Measurements from ENCODE around the gene ALOX5.
"Not testable (repeated sequence)": the region's sequence is repeated elsewhere in the genome, so short reads cannot be mapped to it uniquely, and the experiment has no call there.

GRCh38 chr10:45346652-45347335, 27.2 kb upstream of the ALOX5 start:
- not testable (repeated sequence) for TF ChIP-seq RXRA (IDR thresholded peaks at IDR 0.05); RAD21 (IDR thresholded peaks at IDR 0.05); MAX (IDR thresholded peaks at IDR 0.05); GABPA (IDR thresholded peaks at IDR 0.05 in 1 of 2, conservative IDR thresholded peaks at IDR 0.05 in 1 of 2); JUND (IDR thresholded peaks at IDR 0.05); TAF1 (conservative IDR thresholded peaks at IDR 0.05); YY1 (IDR thresholded peaks at IDR 0.05); EGR1 (IDR thresholded peaks at IDR 0.05; ENCODE audit: low read depth in 2 of 2); SP1 (IDR thresholded peaks at IDR 0.05); NR2F2 (IDR thresholded peaks at IDR 0.05)
- TF ChIP-seq, protein P1, sequence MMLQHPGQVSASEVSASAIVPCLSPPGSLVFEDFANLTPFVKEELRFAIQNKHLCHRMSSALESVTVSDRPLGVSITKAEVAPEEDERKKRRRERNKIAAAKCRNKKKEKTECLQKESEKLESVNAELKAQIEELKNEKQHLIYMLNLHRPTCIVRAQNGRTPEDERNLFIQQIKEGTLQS (IDR thresholded peaks at IDR 0.05), result not testable (repeated sequence)
- TF ChIP-seq, protein P2, sequence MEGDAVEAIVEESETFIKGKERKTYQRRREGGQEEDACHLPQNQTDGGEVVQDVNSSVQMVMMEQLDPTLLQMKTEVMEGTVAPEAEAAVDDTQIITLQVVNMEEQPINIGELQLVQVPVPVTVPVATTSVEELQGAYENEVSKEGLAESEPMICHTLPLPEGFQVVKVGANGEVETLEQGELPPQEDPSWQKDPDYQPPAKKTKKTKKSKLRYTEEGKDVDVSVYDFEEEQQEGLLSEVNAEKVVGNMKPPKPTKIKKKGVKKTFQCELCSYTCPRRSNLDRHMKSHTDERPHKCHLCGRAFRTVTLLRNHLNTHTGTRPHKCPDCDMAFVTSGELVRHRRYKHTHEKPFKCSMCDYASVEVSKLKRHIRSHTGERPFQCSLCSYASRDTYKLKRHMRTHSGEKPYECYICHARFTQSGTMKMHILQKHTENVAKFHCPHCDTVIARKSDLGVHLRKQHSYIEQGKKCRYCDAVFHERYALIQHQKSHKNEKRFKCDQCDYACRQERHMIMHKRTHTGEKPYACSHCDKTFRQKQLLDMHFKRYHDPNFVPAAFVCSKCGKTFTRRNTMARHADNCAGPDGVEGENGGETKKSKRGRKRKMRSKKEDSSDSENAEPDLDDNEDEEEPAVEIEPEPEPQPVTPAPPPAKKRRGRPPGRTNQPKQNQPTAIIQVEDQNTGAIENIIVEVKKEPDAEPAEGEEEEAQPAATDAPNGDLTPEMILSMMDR (IDR thresholded peaks at IDR 0.05; ENCODE audit: low read depth, low read length, missing input control), result not testable (repeated sequence)
- TF ChIP-seq, protein P3, sequence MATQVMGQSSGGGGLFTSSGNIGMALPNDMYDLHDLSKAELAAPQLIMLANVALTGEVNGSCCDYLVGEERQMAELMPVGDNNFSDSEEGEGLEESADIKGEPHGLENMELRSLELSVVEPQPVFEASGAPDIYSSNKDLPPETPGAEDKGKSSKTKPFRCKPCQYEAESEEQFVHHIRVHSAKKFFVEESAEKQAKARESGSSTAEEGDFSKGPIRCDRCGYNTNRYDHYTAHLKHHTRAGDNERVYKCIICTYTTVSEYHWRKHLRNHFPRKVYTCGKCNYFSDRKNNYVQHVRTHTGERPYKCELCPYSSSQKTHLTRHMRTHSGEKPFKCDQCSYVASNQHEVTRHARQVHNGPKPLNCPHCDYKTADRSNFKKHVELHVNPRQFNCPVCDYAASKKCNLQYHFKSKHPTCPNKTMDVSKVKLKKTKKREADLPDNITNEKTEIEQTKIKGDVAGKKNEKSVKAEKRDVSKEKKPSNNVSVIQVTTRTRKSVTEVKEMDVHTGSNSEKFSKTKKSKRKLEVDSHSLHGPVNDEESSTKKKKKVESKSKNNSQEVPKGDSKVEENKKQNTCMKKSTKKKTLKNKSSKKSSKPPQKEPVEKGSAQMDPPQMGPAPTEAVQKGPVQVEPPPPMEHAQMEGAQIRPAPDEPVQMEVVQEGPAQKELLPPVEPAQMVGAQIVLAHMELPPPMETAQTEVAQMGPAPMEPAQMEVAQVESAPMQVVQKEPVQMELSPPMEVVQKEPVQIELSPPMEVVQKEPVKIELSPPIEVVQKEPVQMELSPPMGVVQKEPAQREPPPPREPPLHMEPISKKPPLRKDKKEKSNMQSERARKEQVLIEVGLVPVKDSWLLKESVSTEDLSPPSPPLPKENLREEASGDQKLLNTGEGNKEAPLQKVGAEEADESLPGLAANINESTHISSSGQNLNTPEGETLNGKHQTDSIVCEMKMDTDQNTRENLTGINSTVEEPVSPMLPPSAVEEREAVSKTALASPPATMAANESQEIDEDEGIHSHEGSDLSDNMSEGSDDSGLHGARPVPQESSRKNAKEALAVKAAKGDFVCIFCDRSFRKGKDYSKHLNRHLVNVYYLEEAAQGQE (IDR thresholded peaks at IDR 0.05), result not testable (repeated sequence)
- TF ChIP-seq, protein P4, sequence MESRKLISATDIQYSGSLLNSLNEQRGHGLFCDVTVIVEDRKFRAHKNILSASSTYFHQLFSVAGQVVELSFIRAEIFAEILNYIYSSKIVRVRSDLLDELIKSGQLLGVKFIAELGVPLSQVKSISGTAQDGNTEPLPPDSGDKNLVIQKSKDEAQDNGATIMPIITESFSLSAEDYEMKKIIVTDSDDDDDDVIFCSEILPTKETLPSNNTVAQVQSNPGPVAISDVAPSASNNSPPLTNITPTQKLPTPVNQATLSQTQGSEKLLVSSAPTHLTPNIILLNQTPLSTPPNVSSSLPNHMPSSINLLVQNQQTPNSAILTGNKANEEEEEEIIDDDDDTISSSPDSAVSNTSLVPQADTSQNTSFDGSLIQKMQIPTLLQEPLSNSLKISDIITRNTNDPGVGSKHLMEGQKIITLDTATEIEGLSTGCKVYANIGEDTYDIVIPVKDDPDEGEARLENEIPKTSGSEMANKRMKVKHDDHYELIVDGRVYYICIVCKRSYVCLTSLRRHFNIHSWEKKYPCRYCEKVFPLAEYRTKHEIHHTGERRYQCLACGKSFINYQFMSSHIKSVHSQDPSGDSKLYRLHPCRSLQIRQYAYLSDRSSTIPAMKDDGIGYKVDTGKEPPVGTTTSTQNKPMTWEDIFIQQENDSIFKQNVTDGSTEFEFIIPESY (IDR thresholded peaks at IDR 0.05), result not testable (repeated sequence)
